Stimulated activated CD4-positive, alpha-beta T cell treated with anti-CD3 and anti-CD28 coated beads, Interleukin-12 subunit alpha, Interleukin-12 subunit beta, amount 100 ng/mL, for 48 hours (primary cell): ENCODE measurements around the gene LITAF.
"Not testable (repeated sequence)": the region's sequence is repeated elsewhere in the genome, so short reads cannot be mapped to it uniquely, and the experiment has no call there.

Source experiments
- DNase-seq, 3 donors: peaks; one replicate each; pipeline ENCODE4 v3.0.0-alpha.2; 2020; ENCODE audit warnings: low read depth in 2 of 3, low spot score in 1 of 3

LITAF gene

DNA sequence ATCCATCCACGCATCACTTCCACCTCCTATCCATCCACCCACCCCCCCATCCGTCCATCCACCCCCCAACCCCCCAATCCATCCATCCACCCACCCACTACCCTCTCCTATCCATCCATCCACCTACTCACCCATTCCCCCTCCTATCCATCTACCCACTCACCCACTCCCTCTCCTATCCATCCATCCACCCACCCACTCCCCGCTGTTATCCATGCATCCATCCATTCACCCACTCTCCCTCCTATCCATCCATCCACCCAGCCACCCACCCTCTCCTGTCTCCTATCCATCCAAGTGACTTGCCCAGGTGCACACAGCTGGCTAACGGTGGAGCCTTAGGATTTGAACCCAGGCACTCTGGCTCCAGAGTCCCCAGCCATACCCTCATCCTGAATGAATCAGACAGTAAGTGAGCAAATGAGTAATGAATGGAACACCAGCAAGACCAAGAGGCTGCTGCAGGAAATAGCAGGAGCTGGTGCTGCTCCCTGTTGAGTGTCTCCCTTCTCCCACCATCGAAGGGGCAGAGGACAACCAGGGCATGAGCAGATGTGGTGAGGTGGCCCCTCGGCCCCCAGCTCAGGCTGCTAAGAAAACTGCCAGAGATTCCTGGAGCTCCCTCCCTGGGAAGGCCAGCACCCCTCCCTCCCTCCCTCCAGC is 62.5 kb downstream of the LITAF start:
- no peak for DNase-seq

DNA sequence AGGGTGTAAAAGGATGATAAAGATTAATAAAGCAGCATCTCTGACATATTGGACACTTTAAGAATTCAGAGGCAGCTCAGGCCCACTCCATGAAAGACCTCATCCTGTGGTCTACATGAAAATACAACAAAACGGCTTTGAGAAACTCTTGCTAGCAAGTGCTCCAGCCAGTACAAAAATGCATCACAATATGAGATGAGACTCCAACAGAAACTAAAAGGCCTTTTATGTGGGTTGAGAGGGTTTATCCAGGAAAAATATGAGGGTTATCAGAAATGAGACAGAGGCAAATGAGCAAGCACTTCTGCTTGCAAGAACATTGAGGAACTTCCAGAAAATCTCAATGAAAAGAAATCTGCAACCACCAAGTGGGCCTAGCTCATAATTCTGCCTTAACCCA is 65.7 kb downstream of the LITAF start:
- no peak for DNase-seq

DNA sequence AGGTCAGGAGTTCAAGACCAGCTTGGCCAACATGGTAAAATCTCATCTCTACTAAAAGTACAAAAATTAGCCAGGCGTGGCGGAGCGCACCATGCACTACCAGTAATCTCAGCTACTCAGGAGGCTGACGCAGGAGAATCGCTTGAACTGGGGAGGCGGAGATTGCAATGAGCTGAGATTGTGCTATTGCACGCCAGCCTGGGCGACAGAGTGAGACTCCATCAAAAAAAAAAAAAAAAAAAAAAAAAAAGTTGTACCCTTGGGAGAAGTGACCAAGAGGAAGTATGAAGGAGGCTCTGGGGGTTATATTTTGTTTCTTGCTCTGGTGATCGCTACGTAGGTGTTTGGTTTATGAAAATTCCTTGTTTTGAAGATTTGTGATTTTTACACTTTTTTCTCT is 66.3 kb downstream of the LITAF start:
- DNase-seq = no peak

DNA sequence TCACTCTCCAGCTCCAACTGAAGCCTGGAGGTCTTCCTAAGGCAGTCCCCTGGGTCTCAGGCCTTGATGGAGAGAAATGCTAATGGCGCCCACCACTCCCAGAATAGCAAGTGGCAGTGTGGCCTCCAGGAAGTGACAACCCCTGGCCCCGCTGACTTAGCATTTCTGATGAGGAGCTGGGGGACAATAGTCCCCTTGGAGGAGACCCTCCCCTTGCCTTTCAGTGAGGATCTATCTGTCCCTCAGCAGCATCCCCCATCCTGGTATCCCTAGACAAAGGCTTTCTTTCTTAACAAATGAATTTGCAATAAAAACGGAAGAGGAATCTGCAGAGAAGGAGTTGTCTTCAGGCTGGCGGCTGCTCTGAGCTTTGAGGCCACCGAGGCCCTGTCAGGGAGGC is 68.8 kb downstream of the LITAF start:
- DNase-seq = no peak

DNA sequence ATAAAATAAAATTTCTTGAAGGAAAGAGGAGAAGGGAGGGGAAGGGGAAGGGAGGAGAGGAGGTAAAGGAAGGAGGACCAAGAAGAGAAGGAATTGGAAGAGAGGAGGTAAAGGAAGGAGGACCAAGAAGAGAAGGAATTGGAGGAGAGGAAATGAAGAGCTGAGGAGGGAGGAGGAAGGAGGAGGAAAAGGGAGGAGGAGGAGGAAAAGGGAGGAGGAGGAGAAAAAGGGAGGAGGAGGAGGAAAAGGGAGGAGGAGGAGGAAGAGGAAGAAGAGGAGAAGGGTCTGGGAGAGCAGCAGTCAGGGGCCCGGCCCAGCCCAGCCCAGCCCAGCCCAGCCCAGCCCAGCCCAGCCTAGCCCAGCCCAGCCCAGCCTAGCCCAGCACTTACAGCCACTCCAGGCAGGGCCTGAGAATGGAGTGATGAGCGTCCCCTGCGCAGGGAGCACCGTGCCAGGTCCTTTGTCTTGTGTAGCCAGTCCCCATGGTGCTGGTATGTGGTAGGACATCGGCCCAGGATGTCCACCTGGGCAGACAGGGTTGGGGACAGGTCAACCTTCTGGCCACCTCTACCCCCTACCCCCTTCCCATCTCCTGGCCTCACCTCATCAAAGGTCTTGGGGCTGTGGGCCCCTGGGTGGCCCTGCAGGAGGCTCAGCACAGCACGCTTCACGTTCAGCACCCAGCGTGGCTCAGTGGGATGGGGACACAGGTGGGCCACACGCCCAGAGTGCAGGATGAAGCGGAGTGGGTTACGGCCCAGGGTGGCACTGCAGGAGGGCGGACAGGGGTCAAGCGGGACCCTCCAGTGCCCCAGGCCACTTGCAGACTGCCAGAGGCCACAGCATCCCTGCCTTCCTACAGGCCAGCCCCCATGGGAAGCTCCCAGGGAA is 70.9 kb downstream of the LITAF start:
- DNase-seq = no peak

DNA sequence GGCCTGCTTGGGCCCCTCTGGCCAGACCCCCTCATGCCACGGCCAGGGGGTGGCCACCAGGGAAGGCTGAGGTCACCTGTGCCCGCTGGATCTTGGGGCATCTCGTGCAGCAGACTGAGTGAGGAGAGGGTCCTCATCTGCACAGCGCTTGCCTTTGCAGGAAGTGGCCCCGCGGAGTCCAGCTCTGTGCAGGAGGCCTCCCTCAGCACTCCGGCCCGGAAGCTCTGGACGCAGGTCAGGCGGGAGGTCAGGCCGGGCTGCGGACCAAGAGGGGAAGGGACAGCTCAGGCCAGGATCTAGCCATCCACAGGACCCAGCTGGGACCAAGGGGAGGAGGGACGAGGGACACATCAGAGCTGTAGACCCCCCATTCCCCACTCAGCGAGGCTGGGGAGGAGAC is 72.4 kb downstream of the LITAF start:
- no peak for DNase-seq

DNA sequence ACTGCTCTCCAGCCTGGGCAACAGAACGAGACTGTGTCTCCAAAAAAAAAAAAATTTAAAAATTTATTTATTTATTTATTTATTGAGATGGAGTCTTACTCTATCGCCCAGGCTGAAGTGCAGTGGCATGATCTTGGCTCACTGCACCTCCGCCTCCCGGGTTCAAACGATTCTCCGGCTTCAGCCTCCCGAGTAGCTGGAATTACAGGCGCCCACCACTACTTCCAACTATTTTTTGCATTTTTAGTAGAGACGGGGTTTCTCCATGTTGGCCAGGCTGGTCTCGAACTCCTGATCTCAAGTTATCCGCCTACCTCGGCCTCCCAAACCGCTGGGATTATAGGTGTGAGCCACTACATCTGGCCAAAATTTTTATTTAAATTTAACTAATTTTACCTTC is 73.4 kb downstream of the LITAF start:
- not testable (repeated sequence) for DNase-seq

DNA sequence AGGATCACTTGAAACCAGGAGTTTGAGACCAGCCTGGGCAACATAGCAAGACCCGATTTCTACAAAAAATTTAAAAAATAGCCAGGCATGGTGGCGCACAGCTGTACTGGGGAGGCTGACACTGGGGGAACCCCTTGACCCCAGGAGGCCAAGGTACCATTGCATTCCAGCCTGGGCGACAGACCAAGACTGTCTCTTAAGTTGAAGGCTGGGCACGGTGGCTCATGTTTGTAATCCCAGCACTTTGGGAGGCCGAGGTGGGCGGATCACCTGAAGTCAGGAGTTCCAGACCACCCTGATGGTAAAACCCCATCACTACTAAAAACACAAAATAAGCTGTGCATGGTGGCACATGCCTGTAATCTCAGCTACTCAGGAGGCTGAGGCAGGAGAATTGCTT is 74.9 kb downstream of the LITAF start:
- no peak for DNase-seq

DNA sequence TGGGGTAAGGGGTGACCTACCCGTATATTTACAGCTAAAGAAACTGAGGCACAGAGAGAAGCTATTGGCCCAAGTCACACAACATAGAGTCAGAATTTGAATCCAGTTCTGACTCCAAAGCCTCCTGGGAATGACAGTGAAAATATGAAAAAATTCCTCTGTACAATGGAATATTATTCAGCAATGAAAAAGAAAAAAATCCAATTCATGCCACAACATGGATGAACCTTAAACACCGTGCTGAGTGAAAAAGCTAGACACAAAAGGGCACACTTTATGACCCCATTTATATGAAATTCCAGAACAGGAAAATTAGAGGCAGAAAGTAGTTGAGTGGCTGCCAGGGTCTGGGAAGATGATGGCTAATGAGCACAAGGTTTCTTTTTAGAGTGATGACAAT is 75.4 kb downstream of the LITAF start:
- DNase-seq = no peak

DNA sequence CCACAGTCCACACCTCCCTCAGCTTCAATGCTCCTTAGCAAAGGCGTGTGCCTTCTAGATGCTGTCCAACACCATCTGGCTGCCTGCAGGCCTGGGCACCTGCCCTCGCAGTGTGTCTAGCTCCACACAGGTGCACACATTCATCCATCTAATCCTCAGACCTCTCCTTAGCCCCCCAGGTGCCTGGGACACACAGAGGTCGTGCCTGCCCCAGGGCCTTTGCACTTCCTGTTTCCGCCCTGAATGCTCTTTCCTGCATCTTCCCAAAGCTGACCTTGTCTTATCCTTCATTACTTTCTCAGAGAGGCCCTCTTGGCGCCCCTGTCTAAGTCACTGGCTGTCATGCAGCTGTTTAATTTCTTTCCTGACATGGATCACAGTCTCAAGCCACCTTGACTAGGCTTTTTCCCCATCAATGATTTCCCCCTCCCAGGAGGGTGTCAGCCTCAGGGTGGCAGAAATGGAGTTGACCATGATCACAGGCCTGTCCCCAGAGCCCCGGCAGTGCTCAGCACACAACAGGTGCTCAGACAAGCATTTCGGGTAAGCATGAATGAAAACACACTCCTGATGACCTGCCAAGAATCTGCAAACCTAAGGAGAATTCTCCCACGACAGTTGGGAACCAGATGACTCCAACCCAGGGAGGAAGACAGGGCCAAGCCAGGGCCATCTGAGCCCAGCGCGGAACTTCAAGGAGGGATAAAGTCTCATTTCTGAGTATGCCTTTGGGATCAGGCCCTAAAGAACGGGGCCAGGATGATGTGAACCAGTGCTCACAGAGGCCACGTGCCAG is 76.3 kb downstream of the LITAF start:
- DNase-seq = no peak

DNA sequence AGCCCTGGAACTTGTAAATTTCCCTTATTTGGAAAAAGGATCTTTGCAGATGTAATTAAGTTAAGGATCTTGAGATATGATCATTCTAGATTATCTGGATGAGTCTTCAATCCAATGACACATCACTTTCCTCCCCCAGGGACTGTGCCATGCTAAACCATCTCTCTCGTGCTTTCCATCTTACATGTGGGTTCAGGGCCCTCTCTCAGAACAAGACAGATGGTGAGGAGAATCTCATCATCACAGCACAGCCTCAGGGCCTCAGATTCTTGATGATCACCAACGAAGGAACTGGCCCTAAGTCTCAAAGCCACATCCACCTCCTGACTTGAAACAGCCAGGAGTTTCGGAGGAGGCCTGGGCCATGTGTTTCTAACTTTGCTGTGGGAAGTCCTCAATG is 78.7 kb downstream of the LITAF start:
- DNase-seq = no peak

DNA sequence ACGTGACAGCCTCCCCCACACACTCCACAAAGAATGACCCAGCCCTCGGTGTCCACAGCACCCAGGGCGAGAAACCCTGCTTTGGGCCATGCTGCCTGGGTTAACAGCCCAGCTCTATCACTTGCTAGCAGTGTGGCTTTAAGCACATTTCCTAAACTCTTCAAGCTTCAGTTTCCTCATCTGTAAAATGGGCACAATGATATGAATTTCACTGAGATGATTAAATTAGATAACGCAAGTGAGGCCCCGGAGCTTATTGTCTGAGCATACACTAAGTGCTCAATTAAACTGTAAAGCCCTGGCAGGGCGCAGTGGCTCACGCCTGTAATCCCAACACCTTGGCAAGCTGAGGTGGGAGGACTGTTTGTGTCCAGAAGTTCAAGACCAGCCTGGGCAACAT is 79.4 kb downstream of the LITAF start:
- no peak for DNase-seq

DNA sequence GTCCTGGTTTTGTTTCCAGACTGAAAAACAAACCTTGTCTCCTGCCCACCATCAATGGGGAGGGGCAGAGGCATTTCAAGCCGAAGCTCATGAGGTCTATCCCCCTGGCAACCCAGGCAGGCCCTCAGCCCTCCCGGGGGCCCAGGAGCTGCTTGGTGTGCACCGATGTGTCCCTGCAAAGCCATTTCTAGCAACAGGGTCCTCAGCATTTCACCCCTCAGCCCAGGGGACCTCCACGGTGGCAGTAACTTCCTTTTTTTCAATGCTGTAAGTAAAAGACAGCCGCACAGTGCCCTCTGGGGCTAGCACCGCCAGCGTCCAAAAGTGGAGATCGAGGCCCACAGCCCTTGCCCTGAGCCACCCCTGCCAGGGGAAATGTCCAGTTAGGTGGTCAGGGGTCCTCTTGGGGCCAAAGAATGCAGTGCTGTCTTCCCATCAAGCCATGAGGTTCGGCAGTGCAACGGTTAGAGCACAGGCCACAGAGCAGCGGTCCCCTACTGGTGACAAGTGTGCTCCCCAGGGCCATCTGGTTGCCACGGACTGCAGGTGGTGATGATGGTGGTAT is 79.9 kb downstream of the LITAF start:
- DNase-seq = no peak

DNA sequence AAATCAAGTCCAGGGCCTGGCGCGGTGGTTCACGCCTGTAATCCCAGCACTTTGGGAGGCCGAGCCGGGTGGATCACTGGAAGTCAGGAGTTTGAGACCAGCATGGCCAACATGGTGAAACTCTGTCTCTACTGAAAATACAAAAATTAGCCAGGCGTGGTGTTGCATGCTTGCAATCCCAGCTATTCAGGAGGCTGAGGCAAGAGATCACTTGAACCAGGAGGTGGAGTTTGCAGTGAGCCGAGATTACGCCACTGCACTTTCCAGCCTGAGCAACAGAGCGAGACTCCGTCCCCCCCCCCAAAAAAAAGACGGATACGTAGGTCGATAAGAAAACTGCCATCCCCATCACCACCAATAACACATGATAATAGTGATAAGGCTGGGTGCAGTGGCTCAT is 82.5 kb downstream of the LITAF start:
- not testable (repeated sequence) for DNase-seq

DNA sequence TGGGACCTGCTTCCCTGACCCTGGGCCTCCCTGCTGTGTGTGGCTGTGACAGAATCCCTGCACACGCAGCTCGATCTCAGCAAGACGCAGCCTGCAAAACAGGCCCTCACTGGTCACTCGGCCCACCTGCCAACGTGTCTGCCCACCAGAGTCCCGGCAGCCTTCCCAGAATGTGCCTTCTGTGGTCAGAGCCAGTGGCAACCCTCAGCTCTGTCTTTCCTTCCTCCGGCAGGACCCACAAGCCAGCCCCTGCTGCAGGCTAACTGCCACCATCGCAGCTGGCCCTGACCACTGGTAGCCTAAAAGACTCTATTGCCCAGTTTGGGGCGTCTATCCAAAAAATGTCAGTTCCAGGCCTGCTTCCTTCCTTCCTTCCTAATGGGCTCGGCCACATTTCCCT is 83.2 kb downstream of the LITAF start:
- no peak for DNase-seq

DNA sequence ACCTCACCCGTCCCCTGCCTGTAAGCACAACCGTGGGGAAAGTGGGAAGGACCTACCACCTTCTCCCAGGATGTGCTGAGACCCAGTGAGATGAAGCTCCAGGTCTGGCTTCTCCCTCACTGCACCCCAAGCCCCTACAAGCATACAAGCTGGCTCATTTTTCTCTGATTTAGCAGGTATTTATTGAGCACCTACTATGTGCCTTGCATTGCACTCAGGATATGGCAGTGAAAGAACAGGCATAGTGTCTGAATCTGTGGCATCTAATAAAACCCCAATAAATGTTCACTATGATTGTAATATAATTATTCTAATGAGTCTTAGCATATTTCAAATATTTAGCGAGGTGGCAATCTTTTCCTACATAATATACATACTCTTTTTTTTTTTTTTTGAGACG is 84.5 kb downstream of the LITAF start:
- DNase-seq = no peak

DNA sequence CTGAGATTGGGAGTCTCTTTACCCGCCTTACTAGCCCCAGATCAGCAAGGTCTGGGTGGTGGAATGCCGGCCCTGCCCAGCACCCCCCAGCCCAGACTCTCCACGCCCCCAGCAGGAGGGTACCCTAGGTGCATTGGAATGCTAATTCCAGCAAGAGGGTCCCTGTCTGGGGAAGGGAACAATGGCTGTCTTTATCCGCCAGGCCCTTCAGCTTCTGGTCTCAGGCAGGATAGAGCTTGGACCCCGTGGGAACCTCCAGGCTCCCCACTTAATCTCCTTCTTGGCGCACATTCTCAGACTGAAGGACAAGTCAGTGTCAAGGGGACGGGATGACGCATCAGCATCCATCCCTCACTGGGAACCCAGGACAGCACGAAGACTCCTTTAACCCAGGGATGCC is 85.1 kb downstream of the LITAF start:
- no peak for DNase-seq

DNA sequence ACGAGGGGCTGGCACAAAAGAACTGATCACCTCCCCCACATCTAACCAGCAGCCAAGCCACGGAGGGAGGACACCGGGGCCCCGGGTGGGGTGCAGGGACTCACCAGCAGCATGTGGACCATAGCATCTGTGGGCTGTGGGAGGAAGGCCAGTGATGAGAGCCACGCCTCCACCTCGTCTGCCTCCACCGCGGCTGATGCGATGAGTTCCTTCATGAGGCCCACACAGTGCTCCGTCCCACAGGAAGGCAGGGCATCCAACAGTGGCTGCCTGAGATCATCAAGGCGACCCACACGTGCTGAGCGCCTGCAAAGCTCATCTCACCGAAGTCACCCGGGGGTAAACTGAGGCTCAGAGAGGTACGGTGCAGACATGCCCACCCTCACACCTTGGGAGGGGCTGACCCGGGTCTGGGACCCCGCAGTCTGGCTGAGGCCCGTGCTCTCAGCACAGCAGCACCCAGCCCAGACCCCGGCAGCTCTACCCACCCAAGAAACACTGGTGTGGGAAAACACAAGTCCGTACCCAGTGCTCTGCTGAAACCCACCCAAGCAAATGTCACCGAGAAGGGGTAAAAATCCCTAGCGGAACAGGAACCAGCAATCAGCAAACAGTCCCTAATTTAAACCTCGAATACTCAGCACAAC is 85.9 kb downstream of the LITAF start:
- DNase-seq = no peak

DNA sequence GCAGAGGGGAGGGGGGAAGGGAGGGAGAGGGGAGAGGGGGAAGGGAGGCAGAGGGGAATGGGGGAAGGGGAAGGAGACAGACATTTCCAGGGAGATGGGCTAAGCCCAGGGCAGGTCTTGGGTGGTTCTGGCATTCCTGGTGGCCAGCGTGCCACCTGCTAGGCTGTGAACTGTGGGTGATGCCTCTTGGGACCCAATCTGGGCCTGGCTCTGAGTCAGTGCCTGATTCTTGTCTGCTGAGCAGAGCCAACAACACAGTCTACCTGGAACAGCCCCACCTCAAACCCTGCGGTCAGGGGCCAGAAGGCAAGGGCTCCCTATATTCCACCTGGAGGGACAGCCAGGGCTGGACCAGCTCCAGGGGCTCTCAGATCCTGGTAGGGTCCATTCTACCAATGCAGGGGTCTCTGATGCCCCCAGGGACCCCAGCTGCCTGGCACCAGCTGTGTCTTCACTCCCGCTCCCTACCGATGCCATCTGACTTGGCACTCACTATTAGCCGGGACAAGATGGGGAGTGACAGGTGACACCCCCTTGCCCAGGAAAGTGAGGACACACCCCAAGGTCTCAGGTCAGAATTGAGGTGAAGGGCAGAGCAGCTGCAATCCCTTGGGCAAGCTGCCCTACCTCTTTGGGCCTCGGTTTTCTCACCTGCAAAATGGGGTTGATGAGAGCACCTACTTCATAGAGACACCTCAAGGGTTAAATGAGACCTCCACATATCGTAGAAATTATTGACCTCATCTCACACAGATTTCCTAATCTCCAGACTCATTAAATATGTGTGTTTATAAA is 87.2 kb downstream of the LITAF start:
- no peak for DNase-seq

DNA sequence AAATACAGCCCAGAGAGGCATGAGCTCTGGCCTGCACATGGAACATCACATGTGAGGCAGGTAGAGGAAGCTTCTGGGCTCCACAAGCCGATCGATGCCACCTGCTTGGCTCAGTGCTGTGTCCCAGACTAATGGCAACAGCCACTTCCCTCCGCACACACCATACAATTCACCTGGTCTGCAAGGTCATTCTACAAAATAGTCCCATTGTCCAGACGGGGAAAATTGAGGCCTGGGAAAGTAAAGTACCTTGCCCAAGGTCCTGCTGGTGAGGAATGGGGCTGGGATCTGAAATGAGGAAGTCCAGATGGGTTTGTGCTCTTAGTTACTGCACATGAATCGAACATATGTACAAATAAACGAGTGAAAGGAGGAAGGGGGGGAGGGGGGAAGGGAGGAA is 88.0 kb downstream of the LITAF start:
- DNase-seq = no peak
